Testis (tissue), 3 donors: ENCODE data around the gene VWA3A. TPM values are rescaled to one million over a fixed set of nuclear protein-coding genes. Genes with fewer than 3 reads are reported as not detected.
A peak's percentile ranks its signal among the peaks of the same experiment; 100 is the strongest.

Experiments
- DNase-seq: peaks from one replicate; pipeline ENCODE4 v3.0.0-alpha.2; 2019
- H3K27ac ChIP-seq, 2 donors: fragments of 200-600 bp; sonication (generic); one replicate each; pipeline ENCODE4 v1.5.1; 2019
- H3K27me3 ChIP-seq: fragments of 200-600 bp; sonication (generic); one replicate; pipeline ENCODE4 v1.5.1; 2019
- H3K36me3 ChIP-seq: fragments of 200-600 bp; sonication (generic); one replicate; pipeline ENCODE4 v1.5.1; 2017; ENCODE audit warnings: low read depth; ENCODE audit errors: missing control alignments
- H3K4me1 ChIP-seq: fragments of 200-600 bp; sonication (generic); one replicate; pipeline ENCODE4 v1.5.1; 2019
- H3K4me3 ChIP-seq, 2 donors: fragments of 200-600 bp; sonication (generic); one replicate each; pipeline ENCODE4 v1.5.1; 2017 to 2019
- H3K9me3 ChIP-seq: fragments of 200-600 bp; sonication (generic); one replicate; pipeline ENCODE4 v1.5.1; 2017
- CTCF ChIP-seq, 3 experiments: fragments of 450-650 bp in 2 of 3; fragments of 200-600 bp in 1 of 3; sonication (generic) in 1 of 3; IDR thresholded peaks; one replicate each; pipeline ENCODE4 v1.5.1; 2016 to 2019; ENCODE audit warnings: antibody characterized with exemption in 3 of 3, mild to moderate bottlenecking in 2 of 3, moderate library complexity in 1 of 3
- POLR2A ChIP-seq: fragments of 450-650 bp; IDR thresholded peaks from one replicate; pipeline ENCODE4 v1.6.1; 2017; ENCODE audit warnings: antibody characterized with exemption, mild to moderate bottlenecking, moderate library complexity
- WGBS, 2 donors: methylation state at CpG; one replicate each; pipeline ENCODE4 v1.1.5; 2018; 5-methylcytosine and 5-hydroxymethylcytosine counted together
- intact Hi-C: fragments of 100-400 bp; cut with DNase I; formaldehyde crosslinking; loops from one replicate; pipeline ENCODE4 v1.15.1; 2023; ENCODE audit warnings: low total_unique reads
- polyA plus RNA-seq: library from polyadenylated mRNA; stranded (reverse); fragments of 350-450 nt; fragmentation: Illumina TruSeq; extraction: RNeasy Lipid Tissue Mini Kit (QIAGEN cat#74804); gene quantifications from one replicate; pipeline ENCODE4 v1.2.3, GENCODE V29; 2014; ENCODE audit warnings: low read depth, low replicate concordance; ENCODE audit not compliant: insufficient read depth
- total RNA-seq, 2 donors: library from RNA; depleted of rRNA; stranded (reverse); fragments of >200 nt; gene quantifications; one replicate each; pipeline ENCODE4 v1.2.3, GENCODE V29; 2016

VWA3A gene
- total and polyA plus RNA-seq, 3 donors from 2014 or later = 5.0 to 15.8 (median 9.8) TPM

- no peaks in the 10 kb centered on the region for H3K36me3 ChIP-seq
- no peaks in the 10 kb centered on the region for H3K9me3 ChIP-seq
- intact Hi-C loops = no loop called here
- H3K27me3 ChIP-seq = no peaks in the 10 kb centered on the region
- no peak for TF ChIP-seq POLR2A
- no peak for TF ChIP-seq CTCF (IDR thresholded peaks at IDR 0.05)
- H3K27ac ChIP-seq = peak overlapping the region; percentile 96
- peak overlapping the region; percentile 63 to 68 for H3K4me3 ChIP-seq
- 7 to 8% methylated on average over 9 of the region's 9 CpGs for WGBS, 2 donors
- peak; percentile 38 for DNase-seq
- H3K4me1 ChIP-seq = peaks cover 15% of the 10 kb centered on the region
These were observed 99.4 kb downstream of the VWA3A start for GRCh38 chr16:22191532-22192260.

DNA sequence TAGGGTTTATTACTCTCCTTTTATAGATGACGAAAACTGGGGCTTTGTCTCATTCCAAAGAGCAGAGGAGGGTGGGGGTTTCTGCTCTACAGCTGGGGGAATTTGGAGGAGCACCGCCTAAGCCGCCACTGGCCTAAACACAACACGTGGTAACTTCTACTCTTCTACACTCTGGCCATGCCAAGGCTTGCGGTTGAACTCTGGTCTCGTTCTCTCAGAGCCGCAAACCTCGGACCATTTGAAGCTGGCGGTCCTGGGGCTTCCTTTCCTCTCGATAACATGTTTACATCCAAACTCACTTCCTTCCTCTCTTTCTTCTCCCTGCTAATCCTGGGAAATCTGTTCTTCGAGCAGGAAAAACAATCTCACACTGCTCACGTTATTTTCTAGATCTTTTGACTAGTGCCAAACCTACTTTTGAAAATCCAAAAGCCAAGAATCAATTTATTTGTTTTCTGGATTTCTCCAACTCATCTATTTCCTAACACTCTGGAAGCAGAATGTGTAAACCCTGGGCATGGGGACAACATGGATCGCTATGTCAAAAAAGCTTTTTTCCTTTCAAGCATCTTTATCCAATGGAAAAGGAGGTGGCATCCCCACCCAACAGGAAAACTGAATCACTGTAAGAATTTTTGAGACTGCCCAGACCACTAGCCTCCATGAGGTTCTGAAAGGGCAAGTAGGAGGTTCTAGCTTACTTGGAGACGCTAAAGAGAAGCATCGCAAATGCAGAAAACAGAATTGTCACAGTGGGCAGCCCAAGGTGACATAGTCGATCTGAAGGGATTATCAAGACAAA lies 100.1 kb downstream of the VWA3A start:
- whole genome bisulfite sequencing, 2 donors = 22 to 26% methylated on average over 16 of the region's 16 CpGs
- H3K36me3 ChIP-seq = no peaks in the 10 kb centered on the region
- peak overlapping the region; percentile 96 for H3K27ac ChIP-seq
- H3K4me1 ChIP-seq = peaks cover 15% of the 10 kb centered on the region
- no peaks in the 10 kb centered on the region for H3K9me3 ChIP-seq
- intact Hi-C loops = no loop called here
- DNase-seq = peak; percentile 92
- peak overlapping the region; percentile 63 to 68 for H3K4me3 ChIP-seq
- H3K27me3 ChIP-seq = no peaks in the 10 kb centered on the region
- TF ChIP-seq CTCF (IDR thresholded peaks at IDR 0.05) (no peak), POLR2A (no peak)

- WGBS, 2 donors = 86 to 91% methylated on average over 2 of the region's 2 CpGs
- Histone ChIP-seq H3K36me3 (no peaks in the 10 kb centered on the region), H3K4me1 (peaks cover 15% of the 10 kb centered on the region), H3K9me3 (no peaks in the 10 kb centered on the region), H3K27me3 (no peaks in the 10 kb centered on the region), H3K27ac (peak overlapping the region; percentile 96), H3K4me3 (no peak overlapping the region)
- intact Hi-C loops = no loop called here
- no peak for DNase-seq
- no peak for TF ChIP-seq POLR2A
- TF ChIP-seq CTCF (IDR thresholded peaks at IDR 0.05) = no peak
These were observed 100.7 kb downstream of the VWA3A start for GRCh38 chr16:22193063-22193411.

DNA sequence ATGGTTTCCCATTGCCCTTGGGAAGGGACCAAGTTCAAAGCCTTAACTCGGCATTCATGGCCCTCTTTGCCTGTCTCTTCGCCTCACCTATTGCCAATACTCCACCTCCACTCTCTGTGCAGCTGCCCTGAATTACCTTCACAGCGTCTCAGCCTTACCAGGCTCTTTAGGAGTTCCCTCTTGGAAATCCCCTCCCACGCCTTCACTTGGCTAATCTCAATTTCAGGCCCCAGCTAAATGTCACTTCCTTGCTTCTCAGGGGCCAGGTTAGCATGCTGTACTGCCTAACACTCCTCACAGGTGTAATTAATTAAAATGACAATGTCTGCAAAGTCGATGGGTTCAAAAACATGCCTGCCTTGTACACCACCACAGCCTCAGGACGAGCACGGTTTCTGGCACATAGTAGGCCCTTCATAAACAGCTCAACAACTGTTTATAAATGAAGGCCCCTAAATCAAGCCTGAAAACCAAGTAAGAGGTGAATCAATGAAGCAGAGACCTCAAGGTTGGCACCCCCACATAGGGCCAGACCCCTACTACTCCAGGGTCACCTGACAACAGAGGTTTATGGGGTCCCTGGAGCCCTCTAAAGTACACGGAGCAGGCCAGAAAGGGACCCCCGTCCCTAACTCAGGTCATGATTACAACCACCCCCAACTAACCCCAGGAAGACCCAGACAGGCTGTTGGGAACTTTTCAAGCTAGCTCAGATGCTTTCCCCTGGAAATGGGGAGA lies 102.5 kb downstream of the VWA3A start:
- WGBS, 2 donors = 84 to 85% methylated on average over 9 of the region's 9 CpGs
- DNase-seq = no peak
- H3K9me3 ChIP-seq = no peaks in the 10 kb centered on the region
- no peaks in the 10 kb centered on the region for H3K36me3 ChIP-seq
- TF ChIP-seq POLR2A (no peak), CTCF (IDR thresholded peaks at IDR 0.05) (no peak)
- no peak overlapping the region for H3K4me3 ChIP-seq
- no peaks in the 10 kb centered on the region for H3K27me3 ChIP-seq
- peak overlapping the region in 1 of 2 donors; percentile 83 for H3K27ac ChIP-seq
- H3K4me1 ChIP-seq = peaks cover 4% of the 10 kb centered on the region
- intact Hi-C loops = loop anchor here (5.0 kb wide), 1 partner anchor 102 kb away; the partner anchor contains the start of gene POLR3E
